Gastrocnemius medialis (tissue), 4 donors: Measurements from ENCODE around the gene EIF2AK3. TPM values are rescaled to one million over a fixed set of nuclear protein-coding genes. Genes with fewer than 3 reads are reported as not detected.

Source experiments
- ATAC-seq, 2 donors: fragments of 150-250 bp; one replicate each; pipeline ENCODE4 v1.9.1; 2016
- DNase-seq, 2 donors: peaks; one replicate each; pipeline ENCODE4 v3.0.0-alpha.2; 2019
- H3K27ac ChIP-seq, 4 donors: fragments of 200-600 bp; sonication (generic); 1 replicate in 1 of 4; 2 replicates in 3 of 4; pipeline ENCODE4 v1.5.1; 2016 to 2018; ENCODE audit warnings: mild to moderate bottlenecking in 2 of 4, moderate library complexity in 1 of 4
- H3K27me3 ChIP-seq, 3 donors: fragments of 200-600 bp; sonication (generic) in 2 of 3; 1 replicate in 1 of 3; 2 replicates in 2 of 3; pipeline versions ENCODE4 v1.5.1 to v1.6.0; 2016 to 2019; ENCODE audit warnings: mild to moderate bottlenecking in 1 of 3, moderate library complexity in 1 of 3
- H3K36me3 ChIP-seq, 2 donors: fragments of 200-600 bp; sonication (generic) in 1 of 2; one replicate each; pipeline ENCODE4 v1.5.1; 2017 to 2018
- H3K4me1 ChIP-seq, 2 donors: fragments of 200-600 bp; sonication (generic) in 1 of 2; one replicate each; pipeline ENCODE4 v1.5.1; 2016 to 2017; ENCODE audit warnings: mild to moderate bottlenecking in 2 of 2
- H3K4me3 ChIP-seq, 4 donors: fragments of 200-600 bp; sonication (generic) in 3 of 4; 1 replicate in 1 of 4; 2 replicates in 3 of 4; pipeline ENCODE4 v1.5.1; 2016 to 2019; ENCODE audit warnings: mild to moderate bottlenecking in 2 of 4
- H3K9me3 ChIP-seq, 3 donors: fragments of 200-600 bp; sonication (generic) in 2 of 3; 1 replicate in 1 of 3; 2 replicates in 2 of 3; pipeline ENCODE4 v1.5.1; 2016 to 2019
- POLR2A ChIP-seq, 2 donors: fragments of 450-650 bp; IDR thresholded peaks; one replicate each; pipeline ENCODE4 v1.6.1; 2017; ENCODE audit warnings: antibody characterized with exemption in 2 of 2, mild to moderate bottlenecking in 2 of 2, moderate library complexity in 2 of 2
- in situ Hi-C, 4 donors: fragments of 200-750 bp; cut with MboI; loops; one replicate each; pipeline versions ENCODE4 v1.15.0 to v1.8.0; 2017; ENCODE audit warnings: low sequenced_read_pairs in 4 of 4
- intact Hi-C: fragments of 100-400 bp; cut with DNase I; formaldehyde crosslinking; loops from one replicate; pipeline ENCODE4 v1.15.1; 2023; ENCODE audit warnings: low total_unique reads
- total RNA-seq, 4 donors: library from RNA; depleted of rRNA; stranded (reverse); fragments of >200 nt; gene quantifications; one replicate each; pipeline versions ENCODE4 v1.1.0 to v1.2.3, GENCODE V29; 2016
- TF ChIP-seq, protein P1 (sequence below), 5 experiments: fragments of 450-650 bp in 3 of 5; fragments of 200-600 bp in 2 of 5; sonication (generic) in 2 of 5; IDR thresholded peaks in 4 of 5; conservative IDR thresholded peaks in 1 of 5; 1 replicate in 4 of 5; 2 replicates in 1 of 5; pipeline ENCODE4 v1.5.1; 2016 to 2019; ENCODE audit warnings: antibody characterized with exemption in 5 of 5, mild to moderate bottlenecking in 3 of 5, moderate library complexity in 3 of 5

Gene EIF2AK3
- total RNA-seq, 4 donors from 2014 or later, result 5.9 to 20.1 (median 9.8) TPM

DNA sequence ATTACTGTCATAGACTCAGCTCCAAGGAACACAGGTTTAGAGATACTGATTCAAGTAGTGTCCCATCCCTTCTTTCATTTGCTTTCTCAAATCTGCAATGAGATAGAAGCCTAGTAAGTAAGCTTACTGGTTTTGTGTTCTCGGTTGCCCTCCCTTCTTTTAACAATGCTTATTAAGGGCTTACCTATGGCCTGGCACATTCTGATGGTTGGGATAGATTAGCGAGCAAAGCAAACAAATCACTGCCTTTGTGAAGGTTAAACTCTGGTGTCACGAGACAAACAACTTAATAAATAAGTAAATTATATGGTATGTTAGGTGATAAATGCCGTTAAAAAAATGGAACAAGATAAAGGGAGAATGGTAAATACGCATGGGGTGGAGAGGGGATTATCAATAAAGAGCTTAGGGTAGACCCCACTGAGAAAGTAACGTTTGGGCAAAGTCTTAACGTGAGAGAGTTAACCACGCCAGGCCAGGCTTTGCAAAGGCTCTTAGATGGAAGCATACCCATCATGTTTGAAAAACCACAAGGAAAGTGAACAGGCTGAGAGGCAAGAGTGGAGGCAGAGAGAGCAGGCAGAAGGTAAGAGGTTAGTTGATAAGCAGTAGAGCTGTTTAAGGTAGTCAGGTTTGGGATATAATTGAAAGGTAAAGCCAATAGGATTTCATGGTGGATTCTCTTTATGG, 31.0 kb downstream of the EIF2AK3 start:
- no peaks in the 10 kb centered on the region for H3K27me3 ChIP-seq
- in situ Hi-C loops, result no loop called here

DNA sequence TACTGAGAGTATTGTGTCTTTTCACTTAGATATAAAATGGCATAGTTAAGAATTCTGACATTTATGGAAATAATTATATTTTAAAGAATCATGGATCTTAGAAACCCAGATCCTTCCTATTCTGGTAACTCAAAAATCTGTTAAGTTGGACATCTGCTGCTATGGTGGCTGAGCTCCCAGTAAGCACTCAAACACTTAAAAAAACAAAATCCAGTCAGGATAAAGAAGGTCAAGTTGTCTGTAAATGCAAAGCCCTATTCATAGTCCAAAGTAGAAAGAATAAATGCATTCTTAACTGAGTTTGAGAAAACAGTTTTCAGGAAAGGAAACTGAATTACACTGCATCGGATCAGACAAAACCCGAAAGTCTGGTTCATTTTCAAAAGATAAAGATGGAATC, 35.6 kb downstream of the EIF2AK3 start:
- Histone ChIP-seq H3K36me3 (peaks cover 0 to 50% of the 10 kb centered on the region in 2 donors), H3K27me3 (no peaks in the 10 kb centered on the region), H3K4me3 (no peak overlapping the region), H3K9me3 (no peaks in the 10 kb centered on the region), H3K4me1 (no peaks in the 10 kb centered on the region), H3K27ac (no peak overlapping the region)
- TF ChIP-seq, protein P1, sequence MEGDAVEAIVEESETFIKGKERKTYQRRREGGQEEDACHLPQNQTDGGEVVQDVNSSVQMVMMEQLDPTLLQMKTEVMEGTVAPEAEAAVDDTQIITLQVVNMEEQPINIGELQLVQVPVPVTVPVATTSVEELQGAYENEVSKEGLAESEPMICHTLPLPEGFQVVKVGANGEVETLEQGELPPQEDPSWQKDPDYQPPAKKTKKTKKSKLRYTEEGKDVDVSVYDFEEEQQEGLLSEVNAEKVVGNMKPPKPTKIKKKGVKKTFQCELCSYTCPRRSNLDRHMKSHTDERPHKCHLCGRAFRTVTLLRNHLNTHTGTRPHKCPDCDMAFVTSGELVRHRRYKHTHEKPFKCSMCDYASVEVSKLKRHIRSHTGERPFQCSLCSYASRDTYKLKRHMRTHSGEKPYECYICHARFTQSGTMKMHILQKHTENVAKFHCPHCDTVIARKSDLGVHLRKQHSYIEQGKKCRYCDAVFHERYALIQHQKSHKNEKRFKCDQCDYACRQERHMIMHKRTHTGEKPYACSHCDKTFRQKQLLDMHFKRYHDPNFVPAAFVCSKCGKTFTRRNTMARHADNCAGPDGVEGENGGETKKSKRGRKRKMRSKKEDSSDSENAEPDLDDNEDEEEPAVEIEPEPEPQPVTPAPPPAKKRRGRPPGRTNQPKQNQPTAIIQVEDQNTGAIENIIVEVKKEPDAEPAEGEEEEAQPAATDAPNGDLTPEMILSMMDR (IDR thresholded peaks at IDR 0.05 in 4 of 5, conservative IDR thresholded peaks at IDR 0.05 in 1 of 5), result no peak
- in situ Hi-C loops (loop anchor here (5.0 kb wide), 2 partner anchors 76 to 81 kb away; no protein-coding TSS in a partner anchor), intact Hi-C loops (loop anchor here (1.0 to 5.0 kb wide), 2 partner anchors 36 to 78 kb away; partner anchors contain the start of gene EIF2AK3)
- ATAC-seq (no peak), DNase-seq (no peak)

More for the DNA sequence above, 31.0 kb downstream of the EIF2AK3 start:
- Histone ChIP-seq H3K9me3 (no peaks in the 10 kb centered on the region), H3K36me3 (peaks cover 0 to 17% of the 10 kb centered on the region in 2 donors), H3K27ac (no peak overlapping the region), H3K4me3 (no peak overlapping the region), H3K4me1 (peaks cover 24 to 25% of the 10 kb centered on the region in 2 donors)
- DNase-seq (no peak), ATAC-seq (no peak)
- TF ChIP-seq, protein P1 (IDR thresholded peaks at IDR 0.05 in 4 of 5, conservative IDR thresholded peaks at IDR 0.05 in 1 of 5), result no peak
- no peak for TF ChIP-seq POLR2A (IDR thresholded peaks at IDR 0.05)
- intact Hi-C loops, result no loop called here

DNA sequence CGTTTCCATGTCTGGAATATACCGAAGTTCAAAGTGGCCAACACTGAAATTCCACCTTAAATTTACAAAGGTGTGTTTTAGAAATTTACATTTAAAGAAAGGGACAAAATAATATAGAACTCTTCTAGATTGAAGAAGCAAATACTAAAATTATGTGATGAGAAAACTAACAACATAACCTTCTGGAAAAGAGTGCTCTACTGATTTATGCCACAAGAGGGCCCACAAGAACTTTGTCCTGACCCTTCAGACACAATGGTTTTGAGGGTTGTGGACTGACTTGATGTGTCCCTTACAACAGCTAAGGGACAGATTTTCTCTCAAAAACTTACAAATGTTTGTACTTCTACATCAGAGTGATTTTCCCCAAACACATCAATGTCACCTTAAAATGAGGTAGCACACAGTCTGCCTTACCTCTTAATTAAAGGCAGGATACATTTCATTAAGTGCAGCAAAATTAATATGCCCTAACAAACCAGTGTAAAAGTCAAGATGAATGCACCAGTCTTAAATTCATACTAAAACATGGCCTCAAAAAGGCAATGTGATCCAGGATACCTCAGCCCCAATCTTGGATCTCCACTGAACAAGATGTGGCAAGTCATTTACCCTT, 36.2 kb downstream of the EIF2AK3 start:
- Histone ChIP-seq H3K9me3 (no peaks in the 10 kb centered on the region), H3K27me3 (no peaks in the 10 kb centered on the region), H3K4me1 (no peaks in the 10 kb centered on the region), H3K27ac (no peak overlapping the region), H3K36me3 (peaks cover 0 to 51% of the 10 kb centered on the region in 2 donors), H3K4me3 (no peak overlapping the region)
- intact Hi-C loops (loop anchor here (1.0 to 5.0 kb wide), 2 partner anchors 36 to 78 kb away; partner anchors contain the start of gene EIF2AK3), in situ Hi-C loops (loop anchor here (5.0 kb wide), 2 partner anchors 76 to 81 kb away; no protein-coding TSS in a partner anchor)
- peak in 1 of 2 donors; percentile 30 for DNase-seq
- ATAC-seq, result peak; percentile 90 to 95
- no peak for TF ChIP-seq POLR2A (IDR thresholded peaks at IDR 0.05)
- TF ChIP-seq, protein P1 (IDR thresholded peaks at IDR 0.05 in 4 of 5, conservative IDR thresholded peaks at IDR 0.05 in 1 of 5), result peak; percentile 72 to 85 (median 78)

DNA sequence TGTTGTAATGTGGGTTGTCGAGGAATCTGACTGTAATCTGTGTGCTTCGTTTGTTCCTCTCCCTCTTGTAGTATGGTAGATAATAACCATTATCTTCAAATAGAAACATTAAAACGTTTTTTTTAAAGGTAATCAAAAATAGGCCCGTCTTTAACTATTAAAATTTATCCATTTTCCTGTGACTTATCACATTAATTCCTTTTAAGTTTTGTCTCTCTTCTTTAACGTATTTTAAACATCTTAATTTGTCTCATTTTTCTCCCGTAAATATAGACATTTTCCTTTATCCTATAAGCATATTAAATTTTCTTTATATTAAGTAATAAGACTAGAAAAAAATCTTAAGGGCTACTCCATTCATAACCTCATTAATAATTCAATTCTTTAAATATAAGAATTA, 41.3 kb downstream of the EIF2AK3 start:
- no peak for TF ChIP-seq POLR2A (IDR thresholded peaks at IDR 0.05)
- TF ChIP-seq, protein P1 (IDR thresholded peaks at IDR 0.05 in 4 of 5, conservative IDR thresholded peaks at IDR 0.05 in 1 of 5), result no peak
- Histone ChIP-seq H3K4me3 (no peak overlapping the region), H3K4me1 (no peaks in the 10 kb centered on the region), H3K9me3 (no peaks in the 10 kb centered on the region), H3K27me3 (no peaks in the 10 kb centered on the region), H3K36me3 (peaks cover 0 to 85% of the 10 kb centered on the region in 2 donors), H3K27ac (no peak overlapping the region)
- intact Hi-C loops, result no loop called here
- in situ Hi-C loops, result no loop called here
- ATAC-seq, result no peak
- no peak for DNase-seq
